Ecto neural progenitor cell (in vitro differentiated cells): ENCODE results near the gene C13orf42.
A peak's percentile ranks its signal among the peaks of the same experiment; 100 is the strongest.

Experiments
- DNase-seq: peaks from one replicate; pipeline ENCODE4 v3.0.0-alpha.2; 2018; ENCODE audit warnings: low spot score

Gene C13orf42

GRCh38 chr13:51065372-51066090 is 45.5 kb downstream of the C13orf42 start:
- DNase-seq: peak; percentile 39

GRCh38 chr13:51064753-51065152 is 46.3 kb downstream of the C13orf42 start:
- peak; percentile 17 for DNase-seq

- DNase-seq: no peak
Observed at GRCh38 chr13:51063909-51064308, 47.2 kb downstream of the C13orf42 start.

GRCh38 chr13:51058461-51059167 is 52.5 kb downstream of the C13orf42 start:
- peak; percentile 42 for DNase-seq

- DNase-seq: no peak
Observed at GRCh38 chr13:51057906-51058305, 53.2 kb downstream of the C13orf42 start.

- DNase-seq: peak; percentile 0
Observed at GRCh38 chr13:51057001-51057400, 54.1 kb downstream of the C13orf42 start.

- no peak for DNase-seq
Observed at GRCh38 chr13:51052581-51052980, 58.5 kb downstream of the C13orf42 start.

GRCh38 chr13:51050021-51050830 is 60.8 kb downstream of the C13orf42 start:
- peak; percentile 17 for DNase-seq

GRCh38 chr13:51048616-51049015 is 62.5 kb downstream of the C13orf42 start:
- DNase-seq: no peak

GRCh38 chr13:51048166-51048461 is 63.0 kb downstream of the C13orf42 start:
- no peak for DNase-seq

GRCh38 chr13:51047434-51048165 is 63.5 kb downstream of the C13orf42 start:
- no peak for DNase-seq

- no peak for DNase-seq
Observed at GRCh38 chr13:51045451-51045850, 65.6 kb downstream of the C13orf42 start.

- DNase-seq: no peak
Observed at GRCh38 chr13:51044023-51044665, 66.9 kb downstream of the C13orf42 start.

GRCh38 chr13:51043310-51043709 is 67.8 kb downstream of the C13orf42 start:
- no peak for DNase-seq

- no peak for DNase-seq
Observed at GRCh38 chr13:51041710-51042109, 69.4 kb downstream of the C13orf42 start.

GRCh38 chr13:51041126-51041525 is 69.9 kb downstream of the C13orf42 start:
- no peak for DNase-seq

GRCh38 chr13:51040431-51040830 is 70.6 kb downstream of the C13orf42 start:
- no peak for DNase-seq

GRCh38 chr13:51036418-51036817 is 74.7 kb downstream of the C13orf42 start:
- no peak for DNase-seq

- DNase-seq: no peak
Observed at GRCh38 chr13:51035978-51036377, 75.1 kb downstream of the C13orf42 start.

GRCh38 chr13:51035469-51035868 is 75.6 kb downstream of the C13orf42 start:
- DNase-seq: no peak

GRCh38 chr13:51034906-51035305 is 76.2 kb downstream of the C13orf42 start:
- no peak for DNase-seq
